GM19372 (cell line): ENCODE results near the gene ENPP3.
"Not testable (repeated sequence)": the region's sequence is repeated elsewhere in the genome, so short reads cannot be mapped to it uniquely, and the experiment has no call there.

ENCODE experiments used
- ATAC-seq: cut with Tn5 transposase; IDR thresholded peaks from one replicate; pipeline ENCODE4 v1.9.1; 2021; ENCODE audit warnings: mild to moderate bottlenecking, low read depth, moderate library complexity; ENCODE audit not compliant: unreplicated experiment

Gene ENPP3

GRCh38 chr6:131682442-131682841 lies 45.3 kb downstream of the ENPP3 start:
- ATAC-seq = no peak

GRCh38 chr6:131683479-131683878 lies 46.4 kb downstream of the ENPP3 start:
- ATAC-seq = peak; percentile 74

GRCh38 chr6:131685266-131685780 lies 48.2 kb downstream of the ENPP3 start:
- ATAC-seq = peak; percentile 72

GRCh38 chr6:131687022-131687421 lies 49.9 kb downstream of the ENPP3 start:
- ATAC-seq = no peak

GRCh38 chr6:131688286-131688685 lies 51.2 kb downstream of the ENPP3 start:
- ATAC-seq = peak; percentile 44

- ATAC-seq = no peak
Measured at GRCh38 chr6:131692031-131692430, 54.9 kb downstream of the ENPP3 start.

- no peak for ATAC-seq
Measured at GRCh38 chr6:131692589-131692988, 55.5 kb downstream of the ENPP3 start.

GRCh38 chr6:131693384-131693783 lies 56.3 kb downstream of the ENPP3 start:
- no peak for ATAC-seq

- peak; percentile 83 for ATAC-seq
Measured at GRCh38 chr6:131694832-131695426, 57.8 kb downstream of the ENPP3 start.

GRCh38 chr6:131696956-131697355 lies 59.9 kb downstream of the ENPP3 start:
- no peak for ATAC-seq

- ATAC-seq = not testable (repeated sequence)
Measured at GRCh38 chr6:131700851-131701250, 63.7 kb downstream of the ENPP3 start.

GRCh38 chr6:131703905-131704304 lies 66.8 kb downstream of the ENPP3 start:
- ATAC-seq = not testable (repeated sequence)

- ATAC-seq = not testable (repeated sequence)
Measured at GRCh38 chr6:131710917-131711316, 73.8 kb downstream of the ENPP3 start, which contains the start of gene CTAGE9. Gene CTAGE9 (minus strand): TSS chr6:131711017. CDS start chr6:131711017, 0 bp downstream.

GRCh38 chr6:131715567-131715966 lies 78.5 kb downstream of the ENPP3 start:
- ATAC-seq = peak; percentile 59

- no peak for ATAC-seq
Measured at GRCh38 chr6:131717836-131718542, 80.9 kb downstream of the ENPP3 start.

- ATAC-seq = no peak
Measured at GRCh38 chr6:131721161-131721560, 84.1 kb downstream of the ENPP3 start.

- ATAC-seq = no peak
Measured at GRCh38 chr6:131724114-131724513, 87.0 kb downstream of the ENPP3 start.

GRCh38 chr6:131727467-131727866 lies 90.4 kb downstream of the ENPP3 start:
- no peak for ATAC-seq

GRCh38 chr6:131727868-131728267 lies 90.8 kb downstream of the ENPP3 start:
- ATAC-seq = no peak

- ATAC-seq = no peak
Measured at GRCh38 chr6:131728296-131728939, 91.3 kb downstream of the ENPP3 start.

- no peak for ATAC-seq
Measured at GRCh38 chr6:131729550-131729949, 92.4 kb downstream of the ENPP3 start.
